ENCODE data around the gene ASAP3. TPM values are rescaled to one million over a fixed set of nuclear protein-coding genes. Genes with fewer than 3 reads are reported as not detected.

Gene ASAP3
- total RNA-seq, 1 donor from 2014 or later: 3.9 TPM

GRCh38 chr1:23489842-23490241 is 5.9 kb upstream of the ASAP3 start:
- no peak overlapping the region for H3K4me3 ChIP-seq
- no peaks in the 10 kb centered on the region for H3K79me2 ChIP-seq (ENCODE audit: low read depth)
- peaks cover 4% of the 10 kb centered on the region for H3K4me1 ChIP-seq
- TF ChIP-seq EZH2phosphoT487 (IDR thresholded peaks at IDR 0.05) (no peak), CTCF (IDR thresholded peaks at IDR 0.05) (no peak), EZH2 (IDR thresholded peaks at IDR 0.05) (no peak)
- H3K27ac ChIP-seq: no peak overlapping the region
- Mint-ChIP-seq H3K4me3 (no peak overlapping the region), H3K27me3 (ENCODE audit: insufficient read depth, low read depth) (peaks cover 13% of the 10 kb centered on the region), H3K9me3 (no peaks in the 10 kb centered on the region), H3K27ac (no peak overlapping the region), H3K4me1 (peaks cover 10% of the 10 kb centered on the region), H3K36me3 (no peaks in the 10 kb centered on the region)
- H3K9ac ChIP-seq: no peak overlapping the region
- H3K36me3 ChIP-seq: no peaks in the 10 kb centered on the region
- no peaks in the 10 kb centered on the region for H3K9me3 ChIP-seq (ENCODE audit: low read depth)
- no peak overlapping the region for H3K4me2 ChIP-seq
- H3K27me3 ChIP-seq: peaks cover 40% of the 10 kb centered on the region
- no peak for DNase-seq (ENCODE audit: low spot score)
- H2AFZ ChIP-seq (replicated peaks): no peak overlapping the region
- peaks cover 9% of the 10 kb centered on the region for H3F3A ChIP-seq (ENCODE audit: low read depth)
- H4K20me1 ChIP-seq (ENCODE audit: low read depth): no peaks in the 10 kb centered on the region

GRCh38 chr1:23485002-23485332 is 988 bp upstream of the ASAP3 start:
- peak overlapping the region; percentile 93 for H3K4me2 ChIP-seq
- no peaks in the 10 kb centered on the region for H3K9me3 ChIP-seq (ENCODE audit: low read depth)
- peaks cover 64% of the 10 kb centered on the region for H3K27me3 ChIP-seq
- no peaks in the 10 kb centered on the region for H3K9me3 Mint-ChIP-seq
- peaks cover 11% of the 10 kb centered on the region for H4K20me1 ChIP-seq (ENCODE audit: low read depth)
- TF ChIP-seq EZH2phosphoT487 (IDR thresholded peaks at IDR 0.05): no peak
- no peak for TF ChIP-seq EZH2 (IDR thresholded peaks at IDR 0.05)
- no peak for TF ChIP-seq CTCF (IDR thresholded peaks at IDR 0.05)
- H3K4me3 ChIP-seq: peak overlapping the region; percentile 76
- peak overlapping the region; percentile 78 for H2AFZ ChIP-seq (replicated peaks)
- peaks cover 3% of the 10 kb centered on the region for H3K36me3 Mint-ChIP-seq
- no peak for DNase-seq (ENCODE audit: low spot score)
- peak overlapping the region; percentile 8 for H3K27ac Mint-ChIP-seq
- H3K4me1 Mint-ChIP-seq: peaks cover 44% of the 10 kb centered on the region
- H3K4me1 ChIP-seq: peaks cover 10% of the 10 kb centered on the region
- H3K27ac ChIP-seq: no peak overlapping the region
- H3K4me3 Mint-ChIP-seq: peak overlapping the region; percentile 89
- no peaks in the 10 kb centered on the region for H3K36me3 ChIP-seq
- H3K27me3 Mint-ChIP-seq (ENCODE audit: insufficient read depth, low read depth): peaks cover 16% of the 10 kb centered on the region
- no peak overlapping the region for H3K9ac ChIP-seq
- no peaks in the 10 kb centered on the region for H3K79me2 ChIP-seq (ENCODE audit: low read depth)
- H3F3A ChIP-seq (ENCODE audit: low read depth): peaks cover 27% of the 10 kb centered on the region

- Histone ChIP-seq H3K4me2 (peak overlapping the region; percentile 93), H3K9ac (no peak overlapping the region), H3K9me3 (ENCODE audit: low read depth) (no peaks in the 10 kb centered on the region), H3K27me3 (peaks cover 59% of the 10 kb centered on the region), H2AFZ (replicated peaks) (peak overlapping the region; percentile 78), H3K36me3 (no peaks in the 10 kb centered on the region), H3K27ac (no peak overlapping the region), H3K4me3 (peak overlapping the region; percentile 76), H3F3A (ENCODE audit: low read depth) (peaks cover 27% of the 10 kb centered on the region), H4K20me1 (ENCODE audit: low read depth) (peaks cover 11% of the 10 kb centered on the region), H3K4me1 (peaks cover 10% of the 10 kb centered on the region), H3K79me2 (ENCODE audit: low read depth) (no peaks in the 10 kb centered on the region)
- H3K27me3 Mint-ChIP-seq (ENCODE audit: insufficient read depth, low read depth): peaks cover 16% of the 10 kb centered on the region
- H3K4me1 Mint-ChIP-seq: peaks cover 48% of the 10 kb centered on the region
- DNase-seq (ENCODE audit: low spot score): peak; percentile 98
- TF ChIP-seq EZH2phosphoT487 (IDR thresholded peaks at IDR 0.05) (no peak), EZH2 (IDR thresholded peaks at IDR 0.05) (peak; percentile 2)
- H3K4me3 Mint-ChIP-seq: peak overlapping the region; percentile 89
- H3K27ac Mint-ChIP-seq: peak overlapping the region; percentile 79
- no peaks in the 10 kb centered on the region for H3K9me3 Mint-ChIP-seq
- H3K36me3 Mint-ChIP-seq: peaks cover 3% of the 10 kb centered on the region
These were observed 448 bp upstream of the ASAP3 start for GRCh38 chr1:23484253-23485001.

- no peak overlapping the region for H3K9ac ChIP-seq
- Mint-ChIP-seq H3K36me3 (peaks cover 8% of the 10 kb centered on the region), H3K27ac (no peak overlapping the region), H3K27me3 (ENCODE audit: insufficient read depth, low read depth) (peaks cover 9% of the 10 kb centered on the region), H3K4me1 (peaks cover 59% of the 10 kb centered on the region), H3K9me3 (no peaks in the 10 kb centered on the region), H3K4me3 (peak overlapping the region; percentile 93)
- H2AFZ ChIP-seq (replicated peaks): no peak overlapping the region
- H3F3A ChIP-seq (ENCODE audit: low read depth): peaks cover 27% of the 10 kb centered on the region
- no peak for TF ChIP-seq EZH2phosphoT487 (IDR thresholded peaks at IDR 0.05)
- TF ChIP-seq EZH2 (IDR thresholded peaks at IDR 0.05): no peak
- no peak for TF ChIP-seq CTCF (IDR thresholded peaks at IDR 0.05)
- H3K27ac ChIP-seq: no peak overlapping the region
- H3K79me2 ChIP-seq (ENCODE audit: low read depth): no peaks in the 10 kb centered on the region
- no peak for DNase-seq (ENCODE audit: low spot score)
- H3K9me3 ChIP-seq (ENCODE audit: low read depth): no peaks in the 10 kb centered on the region
- peaks cover 11% of the 10 kb centered on the region for H4K20me1 ChIP-seq (ENCODE audit: low read depth)
- H3K4me2 ChIP-seq: no peak overlapping the region
- H3K4me1 ChIP-seq: peaks cover 10% of the 10 kb centered on the region
- H3K4me3 ChIP-seq: no peak overlapping the region
- no peaks in the 10 kb centered on the region for H3K36me3 ChIP-seq
- peaks cover 55% of the 10 kb centered on the region for H3K27me3 ChIP-seq
These were observed 2.1 kb downstream of the ASAP3 start for GRCh38 chr1:23481904-23482303.

All from neural progenitor cell (in vitro differentiated cells).